MM.1S (cell line): Measurements from ENCODE around the gene IFIT1B.
"Not testable (repeated sequence)": the region's sequence is repeated elsewhere in the genome, so short reads cannot be mapped to it uniquely, and the experiment has no call there.

Experiments used
- CTCF ChIP-seq: fragments of 300-600 bp; sonication (generic); IDR thresholded peaks from 2 replicates; pipeline ENCODE4 v1.5.1; 2016; ENCODE audit warnings: antibody characterized with exemption, low read length, mixed read lengths
- EZH2 ChIP-seq: fragments of 300-600 bp; sonication (generic); optimal IDR thresholded peaks from 2 replicates; pipeline ENCODE3; 2017; ENCODE audit warnings: low read depth, mild to moderate bottlenecking, antibody characterized with exemption, low read length, mixed read lengths
- EZH2phosphoT487 ChIP-seq: fragments of 300-600 bp; sonication (generic); IDR thresholded peaks from 2 replicates; pipeline ENCODE4 v1.6.1; 2018; ENCODE audit warnings: antibody characterized with exemption, low read length

- not testable (repeated sequence) for TF ChIP-seq CTCF, EZH2phosphoT487, EZH2
These were observed 33.3 kb downstream of the IFIT1B start for GRCh38 chr10:89411135-89411534.
